ENCODE measurements around the gene TRIOBP.
A peak's percentile ranks its signal among the peaks of the same experiment; 100 is the strongest.
"Not testable (repeated sequence)": the region's sequence is repeated elsewhere in the genome, so short reads cannot be mapped to it uniquely, and the experiment has no call there.

Gene TRIOBP

GRCh38 chr22:37681001-37681424, 15.8 kb upstream of the TRIOBP start:
- no peak for DNase-seq (ENCODE audit: low read depth, low spot score)
- no peak overlapping the region for H3K4me3 ChIP-seq
- H3K9ac ChIP-seq (ENCODE audit: insufficient read length): no peak overlapping the region
- TF ChIP-seq EZH2 (IDR thresholded peaks at IDR 0.05) (no peak), FOXP2 (optimal IDR thresholded peaks at IDR 0.05; ENCODE audit: control extremely low read depth, extremely low read length, insufficient read depth) (no peak), POLR2AphosphoS5 (IDR thresholded peaks at IDR 0.05; ENCODE audit: borderline replicate concordance, low read depth, low read length) (no peak)
- H3K36me3 ChIP-seq (ENCODE audit: insufficient read depth, low read length): no peaks in the 10 kb centered on the region
- no peaks in the 10 kb centered on the region for H3K9me3 ChIP-seq (ENCODE audit: low read depth, low read length)
- H3K27ac ChIP-seq: no peak overlapping the region

- no peaks in the 10 kb centered on the region for H3K9me3 ChIP-seq (ENCODE audit: low read depth, low read length)
- no peak for DNase-seq (ENCODE audit: low read depth, low spot score)
- no peak overlapping the region for H3K9ac ChIP-seq (ENCODE audit: insufficient read length)
- TF ChIP-seq POLR2AphosphoS5 (IDR thresholded peaks at IDR 0.05; ENCODE audit: borderline replicate concordance, low read depth, low read length) (no peak), EZH2 (IDR thresholded peaks at IDR 0.05) (no peak), FOXP2 (optimal IDR thresholded peaks at IDR 0.05; ENCODE audit: control extremely low read depth, extremely low read length, insufficient read depth) (no peak)
- H3K4me3 ChIP-seq: no peak overlapping the region
- H3K36me3 ChIP-seq (ENCODE audit: insufficient read depth, low read length): no peaks in the 10 kb centered on the region
- no peak overlapping the region for H3K27ac ChIP-seq
Observed at GRCh38 chr22:37681556-37682049, 15.2 kb upstream of the TRIOBP start.

- no peak overlapping the region for H3K4me3 ChIP-seq
- H3K36me3 ChIP-seq (ENCODE audit: insufficient read depth, low read length): peaks cover 17% of the 10 kb centered on the region; the same call in 1 of the 2 replicates
- no peaks in the 10 kb centered on the region for H3K9me3 ChIP-seq (ENCODE audit: low read depth, low read length)
- H3K27ac ChIP-seq: peak overlapping the region; percentile 30; the same call in 1 of the 2 replicates
- DNase-seq (ENCODE audit: low read depth, low spot score): no peak
- TF ChIP-seq EZH2 (IDR thresholded peaks at IDR 0.05): no peak
- TF ChIP-seq POLR2AphosphoS5 (IDR thresholded peaks at IDR 0.05; ENCODE audit: borderline replicate concordance, low read depth, low read length): no peak
- no peak for TF ChIP-seq FOXP2 (optimal IDR thresholded peaks at IDR 0.05; ENCODE audit: control extremely low read depth, extremely low read length, insufficient read depth)
- H3K9ac ChIP-seq (ENCODE audit: insufficient read length): no peak overlapping the region
Observed at GRCh38 chr22:37684803-37685615, 11.8 kb upstream of the TRIOBP start.

DNA sequence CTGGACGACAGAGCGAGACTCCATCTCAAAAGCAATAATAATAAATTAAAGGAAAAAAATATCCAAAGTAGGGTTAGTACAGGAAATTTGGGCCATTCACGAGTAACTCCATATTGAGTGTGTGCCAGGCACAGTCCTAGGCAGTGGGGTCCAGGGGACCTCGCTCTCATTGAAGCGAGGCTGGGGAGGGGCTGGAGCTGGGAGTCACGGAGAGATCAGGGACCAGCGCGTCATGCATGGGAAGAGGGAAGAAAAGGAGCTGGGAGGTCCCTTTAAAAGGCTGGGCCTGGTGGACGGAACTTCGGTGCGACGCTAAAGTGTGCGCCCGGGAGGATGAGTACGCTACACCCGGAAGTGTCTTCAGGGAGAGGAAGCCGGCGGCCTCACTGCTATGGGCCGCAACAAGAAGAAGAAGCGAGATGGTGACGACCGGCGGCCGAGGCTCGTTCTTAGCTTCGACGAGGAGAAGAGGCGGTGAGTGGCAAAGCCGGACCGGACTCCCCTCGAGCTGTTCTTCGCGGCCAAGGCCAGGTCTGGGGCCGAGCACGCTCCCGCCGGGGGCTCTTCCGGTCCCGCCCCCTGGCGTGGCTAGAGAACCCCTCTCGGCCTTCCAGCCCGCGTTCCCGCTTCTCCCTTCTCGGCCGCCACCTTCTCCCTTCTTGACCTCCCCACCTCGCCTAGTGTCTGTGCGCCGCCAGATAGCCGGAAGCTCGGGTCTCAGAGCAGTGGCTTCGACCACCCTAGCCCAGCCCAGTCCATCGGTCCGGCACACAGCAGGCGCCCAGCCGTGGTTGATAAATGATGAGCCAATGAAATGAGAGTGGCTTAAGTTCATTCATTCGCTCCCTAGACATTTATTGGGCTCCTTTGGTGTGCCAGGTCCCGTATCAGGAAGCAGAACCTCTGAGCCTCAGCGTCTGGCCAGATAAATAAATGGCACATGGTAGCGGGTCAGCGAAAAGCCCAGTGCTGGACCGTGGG, 10.6 kb upstream of the TRIOBP start, which contains the start of gene NOL12:
Gene NOL12 (plus strand): TSS at position 342 of the 981 bp plus-strand sequence. CDS start 50 bp downstream, at position 392.
- Histone ChIP-seq H3K36me3 (ENCODE audit: insufficient read depth, low read length) (peaks cover 27% of the 10 kb centered on the region; the same call in 1 of the 2 replicates), H3K4me3 (peak within 1 kb of the TSS; percentile 99), H3K9ac (ENCODE audit: insufficient read length) (peak within 1 kb of the TSS; percentile 96), H3K27ac (peak within 1 kb of the TSS; percentile 63; the same call in 1 of the 2 replicates), H3K9me3 (ENCODE audit: low read depth, low read length) (no peaks in the 10 kb centered on the region)
- TF ChIP-seq FOXP2 (optimal IDR thresholded peaks at IDR 0.05; ENCODE audit: control extremely low read depth, extremely low read length, insufficient read depth) (no peak), POLR2AphosphoS5 (IDR thresholded peaks at IDR 0.05; ENCODE audit: borderline replicate concordance, low read depth, low read length) (peak; percentile 54)
- DNase-seq (ENCODE audit: low read depth, low spot score): peak; percentile 81

- no peak for TF ChIP-seq FOXP2 (optimal IDR thresholded peaks at IDR 0.05; ENCODE audit: control extremely low read depth, extremely low read length, insufficient read depth)
- Histone ChIP-seq H3K4me3 (no peak overlapping the region), H3K36me3 (ENCODE audit: insufficient read depth, low read length) (peaks cover 50% of the 10 kb centered on the region), H3K9me3 (ENCODE audit: low read depth, low read length) (no peaks in the 10 kb centered on the region), H3K9ac (ENCODE audit: insufficient read length) (no peak overlapping the region), H3K27ac (no peak overlapping the region)
- no peak for DNase-seq (ENCODE audit: low read depth, low spot score)
Observed at GRCh38 chr22:37690407-37690806, 6.4 kb upstream of the TRIOBP start.

GRCh38 chr22:37690901-37691504, 5.8 kb upstream of the TRIOBP start:
- Histone ChIP-seq H3K9ac (ENCODE audit: insufficient read length) (no peak overlapping the region), H3K9me3 (ENCODE audit: low read depth, low read length) (no peaks in the 10 kb centered on the region), H3K27ac (no peak overlapping the region), H3K4me3 (no peak overlapping the region), H3K36me3 (ENCODE audit: insufficient read depth, low read length) (peaks cover 50% of the 10 kb centered on the region)
- no peak for DNase-seq (ENCODE audit: low read depth, low spot score)
- TF ChIP-seq FOXP2 (optimal IDR thresholded peaks at IDR 0.05; ENCODE audit: control extremely low read depth, extremely low read length, insufficient read depth) (no peak), EZH2 (IDR thresholded peaks at IDR 0.05) (no peak), POLR2AphosphoS5 (IDR thresholded peaks at IDR 0.05; ENCODE audit: borderline replicate concordance, low read depth, low read length) (no peak)

DNA sequence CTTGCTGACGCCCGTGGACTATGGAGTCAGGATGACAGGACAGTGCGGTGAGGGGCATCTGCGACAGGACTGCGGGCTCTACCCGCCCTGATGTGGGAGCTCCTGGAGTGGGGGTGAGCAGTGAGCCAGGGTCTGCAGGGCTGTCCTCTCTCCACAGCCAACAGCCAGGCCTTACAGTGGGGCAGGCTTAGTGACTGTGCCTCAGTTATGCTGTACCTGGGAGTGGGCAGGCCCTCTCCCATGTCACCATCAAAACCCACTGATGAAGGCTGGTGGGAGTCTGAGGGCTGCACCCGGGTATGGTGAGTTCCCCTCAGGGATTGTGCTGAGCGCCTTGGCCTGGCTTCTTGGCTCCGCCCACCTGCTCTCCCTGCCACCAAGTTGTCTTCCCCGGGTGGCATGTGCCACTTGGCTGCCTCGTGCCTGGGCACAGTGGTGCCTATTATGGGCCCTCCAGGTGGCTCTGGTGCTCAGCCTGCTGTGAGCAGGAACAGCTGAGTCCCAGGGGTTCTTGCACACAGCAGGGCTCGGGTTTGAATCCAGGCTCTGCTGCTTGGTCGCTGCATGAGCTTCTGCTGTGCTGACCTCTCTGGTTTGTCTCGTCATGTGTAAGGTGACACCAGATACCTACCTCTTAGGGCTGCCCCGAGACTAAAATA, 4.1 kb upstream of the TRIOBP start:
- no peak for TF ChIP-seq FOXP2 (optimal IDR thresholded peaks at IDR 0.05; ENCODE audit: control extremely low read depth, extremely low read length, insufficient read depth)
- TF ChIP-seq EZH2 (IDR thresholded peaks at IDR 0.05): no peak
- no peak for TF ChIP-seq POLR2AphosphoS5 (IDR thresholded peaks at IDR 0.05; ENCODE audit: borderline replicate concordance, low read depth, low read length)
- no peak overlapping the region for H3K4me3 ChIP-seq
- DNase-seq (ENCODE audit: low read depth, low spot score): no peak
- H3K9me3 ChIP-seq (ENCODE audit: low read depth, low read length): no peaks in the 10 kb centered on the region
- no peak overlapping the region for H3K27ac ChIP-seq
- no peak overlapping the region for H3K9ac ChIP-seq (ENCODE audit: insufficient read length)
- H3K36me3 ChIP-seq (ENCODE audit: insufficient read depth, low read length): peaks cover 50% of the 10 kb centered on the region

GRCh38 chr22:37694131-37694530, 2.7 kb upstream of the TRIOBP start:
- not testable (repeated sequence) for DNase-seq (ENCODE audit: low read depth, low spot score); H3K9me3 ChIP-seq (ENCODE audit: low read depth, low read length); H3K9ac ChIP-seq (ENCODE audit: insufficient read length); H3K27ac ChIP-seq; H3K4me3 ChIP-seq
- peaks cover 37% of the 10 kb centered on the region for H3K36me3 ChIP-seq (ENCODE audit: insufficient read depth, low read length)

GRCh38 chr22:37696260-37696656, 590 bp upstream of the TRIOBP start:
- Histone ChIP-seq H3K4me3 (peak overlapping the region; percentile 61), H3K36me3 (ENCODE audit: insufficient read depth, low read length) (peaks cover 23% of the 10 kb centered on the region)
- DNase-seq (ENCODE audit: low read depth, low spot score); H3K9me3 ChIP-seq (ENCODE audit: low read depth, low read length); H3K9ac ChIP-seq (ENCODE audit: insufficient read length); H3K27ac ChIP-seq: not testable (repeated sequence)

Measured in SK-N-MC (cell line).